OCI-LY1 (cell line): Measurements from ENCODE around the gene TKTL1.

Experiments
- EZH2 ChIP-seq: fragments of 200-600 bp; sonication (generic), shearing (Covaris generic); IDR thresholded peaks from 2 replicates; pipeline ENCODE4 v1.8.0; 2017; ENCODE audit warnings: borderline replicate concordance, mixed run types, mild to moderate bottlenecking, antibody characterized with exemption, low read length, moderate library complexity, mixed read lengths
- TF ChIP-seq, protein P1 (sequence below): fragments of 200-600 bp; sonication (generic), shearing (Covaris generic); IDR thresholded peaks from 2 replicates; pipeline ENCODE4 v1.5.1; 2017; ENCODE audit warnings: mild to moderate bottlenecking, antibody characterized with exemption, low read length, moderate library complexity, mixed read lengths

DNA sequence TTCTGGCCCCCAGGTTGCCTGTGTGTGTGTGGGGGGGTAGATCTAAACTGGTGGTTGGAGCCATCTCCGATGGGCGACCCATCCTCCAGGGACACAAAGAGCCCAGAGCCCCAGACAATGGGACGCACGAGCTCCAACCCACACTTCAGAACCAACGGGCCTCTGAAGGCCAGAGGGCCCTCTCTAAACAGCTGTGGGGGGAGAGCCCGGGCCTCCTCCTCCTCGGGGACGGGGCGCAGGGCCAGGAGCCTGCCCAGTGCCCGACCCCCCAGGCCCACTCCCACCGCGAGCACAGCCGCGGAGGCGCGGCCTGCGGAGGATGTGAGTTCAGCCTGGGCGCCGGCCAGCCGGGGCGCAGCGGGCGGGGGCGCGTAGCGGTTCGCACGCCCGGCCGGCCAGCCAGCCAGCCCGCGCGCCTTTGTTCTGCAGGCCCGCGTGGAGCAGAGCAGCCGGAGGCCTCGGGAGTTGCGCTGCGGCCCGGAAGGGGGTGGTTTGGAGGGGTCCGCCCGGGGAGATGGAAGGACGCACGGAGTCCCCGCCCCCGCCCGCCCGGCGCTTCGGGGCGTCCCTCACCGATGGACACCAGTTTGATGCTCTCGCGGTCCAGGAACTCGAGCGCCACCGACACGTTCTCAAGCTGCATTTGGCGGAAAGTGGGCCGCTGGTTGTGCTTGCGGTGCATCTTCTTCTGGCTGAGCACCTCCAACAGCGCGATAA lies 74.9 kb downstream of the TKTL1 start:
- TF ChIP-seq, protein P1, sequence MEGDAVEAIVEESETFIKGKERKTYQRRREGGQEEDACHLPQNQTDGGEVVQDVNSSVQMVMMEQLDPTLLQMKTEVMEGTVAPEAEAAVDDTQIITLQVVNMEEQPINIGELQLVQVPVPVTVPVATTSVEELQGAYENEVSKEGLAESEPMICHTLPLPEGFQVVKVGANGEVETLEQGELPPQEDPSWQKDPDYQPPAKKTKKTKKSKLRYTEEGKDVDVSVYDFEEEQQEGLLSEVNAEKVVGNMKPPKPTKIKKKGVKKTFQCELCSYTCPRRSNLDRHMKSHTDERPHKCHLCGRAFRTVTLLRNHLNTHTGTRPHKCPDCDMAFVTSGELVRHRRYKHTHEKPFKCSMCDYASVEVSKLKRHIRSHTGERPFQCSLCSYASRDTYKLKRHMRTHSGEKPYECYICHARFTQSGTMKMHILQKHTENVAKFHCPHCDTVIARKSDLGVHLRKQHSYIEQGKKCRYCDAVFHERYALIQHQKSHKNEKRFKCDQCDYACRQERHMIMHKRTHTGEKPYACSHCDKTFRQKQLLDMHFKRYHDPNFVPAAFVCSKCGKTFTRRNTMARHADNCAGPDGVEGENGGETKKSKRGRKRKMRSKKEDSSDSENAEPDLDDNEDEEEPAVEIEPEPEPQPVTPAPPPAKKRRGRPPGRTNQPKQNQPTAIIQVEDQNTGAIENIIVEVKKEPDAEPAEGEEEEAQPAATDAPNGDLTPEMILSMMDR, result no peak
- no peak for TF ChIP-seq EZH2
